ENCODE results near the gene IRAG1. TPM values are rescaled to one million over a fixed set of nuclear protein-coding genes. Genes with fewer than 3 reads are reported as not detected.
A peak's percentile ranks its signal among the peaks of the same experiment; 100 is the strongest.
"Not testable (repeated sequence)": the region's sequence is repeated elsewhere in the genome, so short reads cannot be mapped to it uniquely, and the experiment has no call there.

The IRAG1 gene
- total RNA-seq, 1 experiment from 2014 or later: 1.3 TPM

DNA sequence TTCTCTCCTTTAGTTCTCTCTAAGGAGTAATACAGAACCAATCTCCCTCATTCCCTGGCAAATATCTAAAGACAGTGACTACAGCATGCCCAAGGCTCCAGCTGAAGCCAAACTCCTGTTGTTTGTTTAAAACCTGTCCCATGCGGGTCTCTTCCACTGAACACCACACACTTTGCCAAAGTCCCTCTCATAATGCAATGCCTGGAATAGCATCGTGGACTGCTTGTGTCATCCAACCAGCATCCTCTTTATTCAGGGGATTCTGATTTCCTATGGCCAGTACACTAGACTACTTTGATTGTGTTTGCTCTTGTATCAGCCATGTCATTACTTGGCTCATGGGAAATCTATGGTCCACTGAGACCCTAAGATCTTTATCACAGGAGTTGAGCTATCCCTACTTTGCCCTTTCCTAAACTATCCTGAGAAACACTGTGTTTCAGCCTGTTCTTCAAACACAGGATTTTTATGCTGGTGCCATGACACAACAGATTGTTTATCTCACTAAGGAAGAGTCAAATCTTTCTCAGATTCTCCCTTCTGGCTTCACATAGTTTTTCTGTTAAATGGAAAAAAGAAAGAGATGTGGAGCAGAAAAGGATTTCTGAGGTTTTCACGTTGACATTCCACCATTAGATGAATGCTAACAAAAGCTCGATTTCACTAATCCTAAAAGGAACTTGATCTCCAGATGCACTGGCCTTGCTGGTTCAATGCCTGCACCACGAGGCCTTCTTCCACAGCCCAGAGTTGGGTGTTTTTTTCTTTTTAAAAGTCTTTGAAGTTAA lies 15.9 kb upstream of the IRAG1 start:
- no peak for DNase-seq (ENCODE audit: low read depth)

- no peak for DNase-seq (ENCODE audit: low read depth)
Observed at GRCh38 chr11:10708131-10708530, 14.6 kb upstream of the IRAG1 start.

DNA sequence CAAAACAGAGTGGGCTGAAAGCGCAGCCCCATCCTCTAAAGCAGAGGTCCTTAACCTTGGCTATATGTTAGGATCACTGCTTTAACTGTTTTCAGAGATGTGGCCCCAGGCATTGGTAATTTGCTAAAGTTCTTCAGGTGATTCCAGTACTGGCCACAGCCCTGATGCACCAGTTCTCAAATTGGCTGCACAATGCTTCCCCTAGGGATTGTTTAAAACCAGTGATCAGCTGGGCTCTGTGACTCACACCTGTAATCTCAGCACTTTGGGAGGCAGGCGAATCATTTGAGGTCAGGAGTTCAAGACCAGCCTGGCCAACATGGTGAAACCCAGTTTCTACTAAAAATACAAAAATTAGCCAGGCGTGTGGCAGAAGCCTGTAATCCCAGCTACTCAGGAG lies 8.4 kb upstream of the IRAG1 start:
- DNase-seq (ENCODE audit: low read depth): peak; percentile 57

DNA sequence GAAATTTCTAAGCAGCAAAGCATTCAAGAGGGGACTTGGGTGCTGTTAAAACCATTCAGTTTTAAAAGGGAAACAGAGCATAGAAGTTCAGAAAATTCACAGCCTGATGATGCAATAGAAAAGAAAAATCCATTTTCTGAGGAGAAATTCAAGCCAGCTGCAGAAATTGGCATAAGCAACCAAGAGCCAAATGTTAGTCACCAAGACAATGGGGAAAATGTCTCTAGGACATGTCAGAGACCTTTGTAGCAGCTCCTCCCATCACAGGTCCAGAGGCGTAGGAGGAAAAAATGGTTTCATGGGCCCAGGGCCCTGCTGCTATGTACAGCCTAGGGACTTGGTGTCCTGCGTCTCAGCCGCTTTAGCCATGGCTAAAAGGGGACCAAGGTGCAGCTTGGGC lies 5.5 kb upstream of the IRAG1 start:
- DNase-seq (ENCODE audit: low read depth): no peak

GRCh38 chr11:10697323-10697620 lies 3.7 kb upstream of the IRAG1 start:
- DNase-seq (ENCODE audit: low read depth): no peak

DNA sequence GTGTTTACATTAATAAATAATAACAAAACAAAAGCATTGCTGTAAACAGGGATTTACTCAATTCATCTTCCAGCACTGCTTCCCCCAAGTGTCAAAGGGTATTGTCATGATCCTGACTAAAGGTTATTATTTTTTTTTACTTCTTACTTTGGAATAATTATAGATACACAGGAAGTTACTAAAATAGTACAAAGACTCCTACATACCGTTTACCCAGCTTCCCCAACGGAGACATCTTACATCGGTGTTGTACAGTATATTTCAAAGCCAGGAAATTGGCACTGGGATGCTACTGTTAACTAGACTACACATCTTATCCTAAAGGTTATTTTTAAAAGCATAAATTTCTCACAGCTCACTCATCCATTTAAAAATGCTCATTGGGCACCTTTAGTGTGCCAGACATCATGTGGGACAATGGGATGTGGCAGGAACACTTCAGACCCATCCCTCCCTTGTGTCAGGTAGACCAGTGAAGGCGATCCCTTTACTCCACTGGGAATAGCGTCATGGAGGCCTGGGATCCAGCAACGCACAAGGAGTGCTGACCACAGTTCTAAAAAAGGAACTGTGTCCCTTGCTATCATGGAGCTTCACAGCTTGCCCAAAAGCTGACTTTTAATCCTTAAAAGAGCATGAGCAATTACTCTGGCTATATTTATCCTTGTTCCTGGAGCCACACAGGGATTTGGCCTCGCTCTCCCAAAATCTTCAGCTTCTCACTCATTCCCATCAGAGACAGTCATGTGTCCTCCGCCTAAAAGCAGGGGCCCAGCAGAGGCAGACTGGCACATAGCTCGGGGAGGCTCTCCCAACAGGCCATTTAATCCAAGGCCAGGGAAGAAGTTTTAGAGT lies 3.1 kb upstream of the IRAG1 start:
- no peak for DNase-seq (ENCODE audit: low read depth)

DNA sequence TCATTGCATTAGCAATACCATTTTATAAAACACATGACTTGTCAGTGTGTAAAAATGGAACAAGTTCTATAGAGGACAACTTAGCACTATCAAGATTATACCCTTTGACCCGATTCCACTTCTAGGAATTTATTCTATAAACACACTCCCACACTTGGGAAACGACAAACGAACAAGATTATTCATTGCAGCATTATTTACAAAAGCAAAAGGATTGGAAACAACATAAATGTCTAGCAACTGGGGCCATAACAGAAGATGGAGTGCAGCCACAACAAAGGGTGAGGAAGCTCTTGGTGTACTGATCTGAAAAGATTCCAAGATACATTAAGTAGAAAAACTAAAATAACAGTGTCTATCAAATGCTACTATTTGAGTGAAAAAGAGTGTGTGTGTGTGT lies 2.3 kb upstream of the IRAG1 start:
- DNase-seq (ENCODE audit: low read depth): no peak

GRCh38 chr11:10694486-10695239 lies 1.1 kb upstream of the IRAG1 start:
- peak; percentile 14 for DNase-seq (ENCODE audit: low read depth)

GRCh38 chr11:10692531-10693115 lies 932 bp downstream of the IRAG1 start:
- DNase-seq (ENCODE audit: low read depth): no peak

- DNase-seq (ENCODE audit: low read depth): no peak
Observed at GRCh38 chr11:10688401-10688800, 5.2 kb downstream of the IRAG1 start.

DNA sequence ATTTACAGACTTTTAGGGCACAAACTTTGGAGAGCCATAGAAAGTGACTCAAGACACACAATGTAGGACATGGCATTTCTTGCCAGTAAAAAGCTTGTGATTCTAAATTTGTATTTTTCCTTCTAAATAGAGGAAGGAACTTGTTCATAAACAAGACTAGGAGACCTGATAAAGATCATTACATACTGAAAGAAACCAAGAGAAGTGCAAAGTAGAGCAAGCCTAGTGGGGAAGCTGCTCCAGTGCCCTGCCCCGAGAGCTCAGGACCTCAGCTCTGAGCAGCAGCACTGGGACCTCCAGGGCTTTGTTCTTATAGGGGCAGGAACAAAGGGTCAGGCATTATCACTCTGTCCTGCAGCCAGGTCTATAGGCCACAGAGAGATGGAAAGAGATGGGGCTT lies 7.2 kb downstream of the IRAG1 start:
- DNase-seq (ENCODE audit: low read depth): no peak

DNA sequence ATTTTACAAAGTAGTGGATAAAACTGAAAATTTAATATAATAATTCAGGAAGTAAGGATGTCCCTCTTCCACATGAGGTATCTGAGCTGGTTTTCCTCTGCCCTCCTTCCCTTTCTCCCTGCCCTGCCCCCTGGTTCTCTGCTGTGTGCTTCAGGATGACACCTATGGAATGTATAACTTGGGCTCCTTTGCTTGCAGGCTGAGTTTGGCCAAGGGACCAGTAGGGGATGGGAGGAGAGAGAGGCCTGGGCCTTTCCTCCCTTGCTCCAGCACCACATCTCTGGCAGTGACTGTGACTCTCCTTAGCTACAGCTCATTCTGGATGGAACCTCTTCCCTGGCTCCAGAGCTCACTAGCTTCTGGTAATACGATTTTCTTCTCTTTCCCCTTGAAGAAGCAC lies 10.1 kb downstream of the IRAG1 start:
- DNase-seq (ENCODE audit: low read depth): no peak

DNA sequence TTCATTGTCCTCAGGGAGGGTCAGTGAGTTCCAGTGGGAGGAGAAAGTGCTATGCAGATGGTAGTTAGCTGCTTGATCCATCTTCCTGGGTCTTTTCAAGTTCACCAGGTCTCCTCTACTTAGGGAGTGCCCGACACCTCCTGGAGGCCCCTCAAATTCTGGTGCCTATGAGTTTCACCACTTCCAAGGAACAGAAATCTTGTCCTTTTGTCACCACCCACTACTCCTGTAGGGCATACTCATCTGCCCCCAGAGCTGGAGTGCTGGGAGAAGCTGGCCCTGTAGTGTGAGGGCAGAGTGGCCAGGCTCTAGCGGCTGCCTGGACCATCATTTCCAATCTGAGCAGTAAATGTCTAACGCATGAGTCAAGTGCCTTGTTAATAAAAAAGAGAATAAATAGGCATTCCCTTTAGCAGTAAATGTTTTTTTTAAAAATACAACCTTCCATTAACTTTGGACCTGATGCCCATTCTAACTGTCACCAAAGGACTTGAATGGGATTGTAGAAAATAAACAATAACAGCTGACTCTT lies 12.5 kb downstream of the IRAG1 start:
- DNase-seq (ENCODE audit: low read depth): no peak

DNA sequence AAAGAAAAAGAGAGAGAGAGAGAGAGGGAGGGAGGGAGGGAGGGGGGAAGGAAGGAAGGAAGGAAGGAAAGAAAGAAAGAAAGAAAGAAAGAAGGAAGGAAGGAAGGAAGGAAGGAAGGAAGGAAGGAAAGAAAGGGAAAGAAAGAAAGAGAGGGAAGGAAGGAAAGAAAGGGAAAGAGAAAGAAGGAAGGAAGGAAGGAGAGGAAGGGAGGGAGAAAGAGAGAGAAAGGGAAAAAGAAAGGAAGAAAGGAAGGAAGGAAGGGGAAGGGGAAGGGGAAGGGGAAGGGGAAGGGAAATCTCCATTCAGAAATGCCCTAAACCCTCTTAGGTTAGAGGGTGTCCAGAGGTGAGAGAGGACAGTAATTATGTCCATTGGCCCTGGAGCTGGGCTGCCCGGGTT lies 13.3 kb downstream of the IRAG1 start:
- DNase-seq (ENCODE audit: low read depth): not testable (repeated sequence)

- no peak for DNase-seq (ENCODE audit: low read depth)
Observed at GRCh38 chr11:10679644-10680043, 13.9 kb downstream of the IRAG1 start.

- no peak for DNase-seq (ENCODE audit: low read depth)
Observed at GRCh38 chr11:10678101-10678500, 15.5 kb downstream of the IRAG1 start.

- DNase-seq (ENCODE audit: low read depth): no peak
Observed at GRCh38 chr11:10676919-10677318, 16.6 kb downstream of the IRAG1 start.

DNA sequence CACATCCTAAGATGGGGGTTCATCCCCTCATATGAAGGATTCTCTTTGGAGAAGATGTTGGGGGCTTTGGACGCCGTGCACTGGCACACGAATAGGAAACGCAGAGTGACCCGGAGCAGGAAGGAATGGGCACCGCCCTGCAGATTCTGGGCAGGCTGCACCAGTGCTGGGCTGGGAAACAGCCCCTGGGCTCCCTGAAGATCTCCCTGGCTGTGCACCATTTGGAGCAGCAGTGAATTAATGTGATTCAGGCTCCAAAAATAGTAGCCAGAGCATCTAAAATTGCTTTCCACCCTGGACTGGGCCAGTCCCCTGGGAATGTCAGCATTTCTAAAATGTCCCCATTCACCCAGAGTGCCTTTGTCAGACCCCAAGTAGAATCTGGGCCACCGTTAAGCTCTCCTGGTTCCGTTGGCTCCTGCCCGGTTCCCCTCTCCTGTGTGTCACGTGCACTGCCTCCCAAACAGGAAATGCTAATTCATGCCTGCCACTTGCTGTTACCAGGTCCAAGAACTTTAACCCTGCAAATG lies 18.6 kb downstream of the IRAG1 start:
- no peak for DNase-seq (ENCODE audit: low read depth)

DNA sequence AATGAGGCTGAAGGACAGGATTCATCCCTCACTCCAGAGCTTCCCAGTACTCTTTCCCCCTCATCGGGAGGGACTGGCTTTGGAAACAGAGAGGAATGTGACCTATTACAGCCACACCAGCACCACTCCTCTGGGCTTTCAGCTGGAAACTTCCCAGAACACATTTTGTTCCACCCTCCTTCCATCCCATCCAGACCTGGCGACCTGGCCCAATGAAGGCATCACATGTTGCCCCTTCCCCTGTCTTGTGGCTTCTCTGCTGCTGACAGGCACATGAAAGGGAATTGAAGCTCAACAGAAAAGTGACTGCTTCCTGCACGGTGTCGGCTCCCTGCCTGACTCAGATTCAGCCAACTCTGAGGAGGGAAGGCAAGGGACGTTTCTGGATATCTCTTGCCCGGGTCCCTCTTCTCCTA lies 19.1 kb downstream of the IRAG1 start:
- DNase-seq (ENCODE audit: low read depth): no peak

DNA sequence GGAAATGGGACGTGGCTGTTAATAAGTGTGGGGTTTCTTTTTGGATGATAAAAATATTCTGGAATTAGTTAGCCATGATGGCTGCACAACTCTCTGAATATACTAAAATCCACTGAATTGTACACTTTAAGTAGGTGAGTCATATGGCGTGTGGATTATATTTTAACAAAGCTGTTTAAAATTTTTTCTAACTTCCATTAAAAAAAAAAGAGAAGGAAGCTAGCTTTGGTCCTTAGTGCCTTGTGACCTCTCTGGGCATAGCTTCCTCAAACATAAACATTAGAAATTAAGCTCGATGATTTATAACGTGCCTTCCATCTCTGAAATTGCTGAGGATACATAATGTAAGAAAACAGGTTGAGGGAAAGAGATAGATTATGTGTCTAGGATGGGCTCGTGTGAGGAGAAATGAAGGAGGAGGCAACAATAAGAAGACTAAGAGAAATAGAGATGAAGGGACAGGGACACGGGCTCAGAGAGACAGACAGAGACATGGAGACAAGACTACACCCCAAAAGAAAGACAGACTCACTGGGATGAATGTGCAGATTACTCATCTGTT lies 20.0 kb downstream of the IRAG1 start:
- DNase-seq (ENCODE audit: low read depth): no peak

GRCh38 chr11:10670099-10670498 lies 23.5 kb downstream of the IRAG1 start:
- no peak for DNase-seq (ENCODE audit: low read depth)

Measured in LHCN-M2 (cell line).